Activated naive CD4-positive, alpha-beta T cell treated with Interleukin-2 at 50 U/mL for 16 hours (primary cell): ENCODE data around the gene STK36.

ENCODE experiments used
- DNase-seq: peaks from one replicate; pipeline ENCODE4 v3.0.0-alpha.2; 2020

Gene STK36

GRCh38 chr2:218721934-218722333 is 50.0 kb downstream of the STK36 start:
- no peak for DNase-seq

GRCh38 chr2:218722419-218722818 is 50.5 kb downstream of the STK36 start:
- no peak for DNase-seq

- no peak for DNase-seq
Observed at GRCh38 chr2:218722876-218723785, 51.2 kb downstream of the STK36 start.

- no peak for DNase-seq
Observed at GRCh38 chr2:218726004-218726574, 54.2 kb downstream of the STK36 start.

- no peak for DNase-seq
Observed at GRCh38 chr2:218727502-218728165, 55.7 kb downstream of the STK36 start.

GRCh38 chr2:218729640-218730039 is 57.8 kb downstream of the STK36 start:
- no peak for DNase-seq

GRCh38 chr2:218732052-218732760 is 60.3 kb downstream of the STK36 start:
- no peak for DNase-seq

- DNase-seq = no peak
Observed at GRCh38 chr2:218732761-218733158, 60.9 kb downstream of the STK36 start.

GRCh38 chr2:218733171-218734021 is 61.5 kb downstream of the STK36 start:
- peak; percentile 9 for DNase-seq

GRCh38 chr2:218734190-218734975 is 62.5 kb downstream of the STK36 start:
- DNase-seq = no peak

- DNase-seq = no peak
Observed at GRCh38 chr2:218736531-218736930, 64.6 kb downstream of the STK36 start.

- DNase-seq = no peak
Observed at GRCh38 chr2:218743068-218743467, 71.2 kb downstream of the STK36 start.

GRCh38 chr2:218744615-218745014 is 72.7 kb downstream of the STK36 start:
- DNase-seq = no peak

GRCh38 chr2:218745160-218745558 is 73.3 kb downstream of the STK36 start:
- no peak for DNase-seq

GRCh38 chr2:218745559-218746469 is 73.9 kb downstream of the STK36 start:
- no peak for DNase-seq

- DNase-seq = no peak
Observed at GRCh38 chr2:218746470-218746795, 74.5 kb downstream of the STK36 start.

- no peak for DNase-seq
Observed at GRCh38 chr2:218746960-218747359, 75.1 kb downstream of the STK36 start.

GRCh38 chr2:218748741-218749441 is 77.0 kb downstream of the STK36 start:
- DNase-seq = no peak
